ENCODE results near the gene CFTR. TPM values are rescaled to one million over a fixed set of nuclear protein-coding genes. Genes with fewer than 3 reads are reported as not detected.
"Not testable (repeated sequence)": the region's sequence is repeated elsewhere in the genome, so short reads cannot be mapped to it uniquely, and the experiment has no call there.

Gene CFTR
- polyA plus RNA-seq, 4 donors: 23.5 to 51.0 (median 26.5) TPM

DNA sequence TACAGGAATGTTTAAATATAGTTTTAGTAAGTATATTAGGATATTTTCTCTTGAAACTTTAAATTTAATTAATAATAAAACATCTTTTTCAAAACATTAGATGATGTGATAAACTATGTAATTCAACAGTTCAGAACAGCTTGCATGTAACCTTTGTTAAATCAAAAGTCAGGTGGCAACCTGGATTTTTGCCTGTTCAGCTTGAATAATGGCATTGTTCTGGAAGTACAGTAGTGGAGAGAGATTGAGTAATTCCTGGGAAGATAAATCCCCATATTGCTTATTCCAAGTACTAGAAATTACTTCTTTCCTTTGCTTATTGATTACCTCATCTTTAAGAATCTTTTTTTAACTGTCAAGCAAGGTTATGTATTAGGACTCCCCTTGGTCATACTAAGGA lies 20.1 kb upstream of the CFTR start:
- DNase-seq: no peak
- no peak overlapping the region for H3K4me3 ChIP-seq (ENCODE audit: low read depth in 1 of 3, low read length in 3 of 3)
- H3K4me1 ChIP-seq (ENCODE audit: control insufficient read depth in 3 of 3, insufficient read depth in 2 of 3, low read depth in 1 of 3, low read length in 2 of 3): no peaks in the 10 kb centered on the region
- H3K9me3 ChIP-seq (ENCODE audit: control insufficient read depth in 2 of 2, insufficient read depth in 1 of 2, low read depth in 1 of 2, low read length in 1 of 2): no peaks in the 10 kb centered on the region
- no peak overlapping the region for H3K27ac ChIP-seq (ENCODE audit: low read depth in 1 of 3, low read length in 2 of 3)
- FAIRE-seq: no peak
- H3K36me3 ChIP-seq (ENCODE audit: control insufficient read depth in 3 of 3, insufficient read depth in 2 of 3, low read depth in 1 of 3, low read length in 3 of 3): no peaks in the 10 kb centered on the region
- H3K27me3 ChIP-seq (ENCODE audit: control insufficient read depth in 3 of 3, insufficient read depth in 3 of 3, low read length in 3 of 3): no peaks in the 10 kb centered on the region

DNA sequence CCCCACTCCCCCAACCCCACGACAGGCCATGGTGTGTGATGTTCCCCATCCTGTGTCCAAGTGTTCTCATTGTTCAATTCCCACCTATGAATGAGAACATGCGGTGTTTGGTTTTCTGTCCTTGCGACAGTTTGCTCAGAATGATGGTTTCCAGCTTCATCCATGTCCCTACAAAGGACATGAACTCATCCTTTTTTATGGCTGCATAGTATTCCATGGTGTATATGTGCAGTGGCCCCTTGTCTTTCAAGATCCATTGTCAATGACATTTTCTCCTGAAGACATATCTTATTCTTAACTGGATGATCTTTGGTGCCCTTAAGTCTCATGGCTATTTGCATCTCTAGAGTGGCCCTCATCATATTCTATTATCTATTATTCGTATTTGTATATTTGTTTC lies 19.0 kb upstream of the CFTR start:
- not testable (repeated sequence) for H3K36me3 ChIP-seq (ENCODE audit: control insufficient read depth in 3 of 3, insufficient read depth in 2 of 3, low read depth in 1 of 3, low read length in 3 of 3); H3K4me3 ChIP-seq (ENCODE audit: low read depth in 1 of 3, low read length in 3 of 3); H3K9me3 ChIP-seq (ENCODE audit: control insufficient read depth in 2 of 2, insufficient read depth in 1 of 2, low read depth in 1 of 2, low read length in 1 of 2); DNase-seq; FAIRE-seq; H3K4me1 ChIP-seq (ENCODE audit: control insufficient read depth in 3 of 3, insufficient read depth in 2 of 3, low read depth in 1 of 3, low read length in 2 of 3); H3K27me3 ChIP-seq (ENCODE audit: control insufficient read depth in 3 of 3, insufficient read depth in 3 of 3, low read length in 3 of 3); H3K27ac ChIP-seq (ENCODE audit: low read depth in 1 of 3, low read length in 2 of 3)
- WGBS, 3 donors: 91 to 95% (median 94%) methylated on average over 2 to 3 of the region's 4 CpGs

DNA sequence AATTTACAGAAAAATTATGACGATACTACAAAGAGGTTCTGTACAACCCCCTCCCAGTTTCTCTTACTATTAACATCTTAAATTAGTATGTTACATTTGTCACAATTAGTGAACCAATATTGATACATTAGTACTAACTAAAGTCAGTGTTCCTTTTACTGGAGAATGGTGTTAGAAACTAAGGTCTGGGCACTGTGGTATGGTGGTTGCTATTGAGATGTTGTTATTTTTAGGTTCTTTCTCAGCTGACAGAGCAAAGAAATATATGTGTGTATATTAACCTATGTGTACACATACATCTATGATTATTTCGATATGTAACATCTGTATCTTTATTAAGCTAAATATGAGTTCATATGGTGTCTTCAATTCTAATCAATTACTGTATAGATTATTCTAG lies 11.7 kb upstream of the CFTR start:
- FAIRE-seq (no peak), DNase-seq (no peak)
- H3K27ac ChIP-seq (ENCODE audit: low read depth in 1 of 3, low read length in 2 of 3): no peak overlapping the region
- H3K4me3 ChIP-seq (ENCODE audit: low read depth in 1 of 3, low read length in 3 of 3): no peak overlapping the region
- no peaks in the 10 kb centered on the region for H3K36me3 ChIP-seq (ENCODE audit: control insufficient read depth in 3 of 3, insufficient read depth in 2 of 3, low read depth in 1 of 3, low read length in 3 of 3)
- H3K9me3 ChIP-seq (ENCODE audit: control insufficient read depth in 2 of 2, insufficient read depth in 1 of 2, low read depth in 1 of 2, low read length in 1 of 2): no peaks in the 10 kb centered on the region
- no peaks in the 10 kb centered on the region for H3K27me3 ChIP-seq (ENCODE audit: control insufficient read depth in 3 of 3, insufficient read depth in 3 of 3, low read length in 3 of 3)
- peaks cover 0 to 3% (median 2%) of the 10 kb centered on the region in 3 donors for H3K4me1 ChIP-seq (ENCODE audit: control insufficient read depth in 3 of 3, insufficient read depth in 2 of 3, low read depth in 1 of 3, low read length in 2 of 3)
- WGBS, 3 donors: 90 to 96% (median 95%) methylated on average over 2 of the region's 2 CpGs

DNA sequence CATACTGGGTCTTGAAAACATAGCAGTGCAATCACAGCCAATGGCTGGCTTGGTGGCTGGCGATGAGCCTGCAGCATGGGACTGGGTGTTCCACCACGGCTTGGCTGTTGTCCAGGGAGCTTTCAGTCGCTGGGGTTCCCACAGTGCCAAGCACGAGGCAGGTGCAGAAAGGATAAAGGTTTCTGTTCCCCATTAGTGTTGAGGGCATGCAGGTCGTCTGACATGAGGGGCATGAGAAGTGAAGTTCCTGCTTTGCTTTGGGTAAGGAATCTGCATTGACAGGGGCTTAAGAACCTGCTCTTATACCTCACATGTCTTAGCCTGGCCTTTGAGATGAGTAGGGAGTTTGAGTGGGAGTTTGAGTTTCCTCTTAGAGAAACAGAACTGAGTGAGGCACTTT lies 9.0 kb upstream of the CFTR start:
- FAIRE-seq (no peak), DNase-seq (peak in 1 of 2 donors; percentile 74)
- Histone ChIP-seq H3K27ac (ENCODE audit: low read depth in 1 of 3, low read length in 2 of 3) (no peak overlapping the region), H3K4me3 (ENCODE audit: low read depth in 1 of 3, low read length in 3 of 3) (no peak overlapping the region), H3K36me3 (ENCODE audit: control insufficient read depth in 3 of 3, insufficient read depth in 2 of 3, low read depth in 1 of 3, low read length in 3 of 3) (no peaks in the 10 kb centered on the region), H3K4me1 (ENCODE audit: control insufficient read depth in 3 of 3, insufficient read depth in 2 of 3, low read depth in 1 of 3, low read length in 2 of 3) (peaks cover 0 to 3% (median 2%) of the 10 kb centered on the region in 3 donors), H3K9me3 (ENCODE audit: control insufficient read depth in 2 of 2, insufficient read depth in 1 of 2, low read depth in 1 of 2, low read length in 1 of 2) (no peaks in the 10 kb centered on the region), H3K27me3 (ENCODE audit: control insufficient read depth in 3 of 3, insufficient read depth in 3 of 3, low read length in 3 of 3) (no peaks in the 10 kb centered on the region)
- 9 to 48% (median 23%) methylated on average over 5 of the region's 5 CpGs for WGBS, 3 donors

DNA sequence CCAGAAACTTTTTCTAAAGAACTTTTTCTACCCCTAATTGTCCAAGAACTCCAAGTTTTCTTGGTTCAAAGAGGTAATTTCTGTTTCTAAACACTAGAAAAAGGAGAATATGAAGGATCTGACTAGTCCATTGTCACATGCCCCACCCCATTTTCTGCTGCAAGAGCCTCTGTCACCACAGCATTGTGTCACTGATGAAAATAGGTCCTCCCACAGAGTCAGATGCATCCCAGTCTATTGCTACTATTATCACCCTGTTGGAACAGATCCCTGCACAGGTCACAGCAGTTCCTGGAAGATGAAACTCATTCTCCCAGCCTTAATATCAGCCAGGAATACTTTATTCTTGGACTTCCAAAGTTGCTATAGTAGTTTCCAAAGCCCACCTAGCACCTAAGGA lies 7.5 kb upstream of the CFTR start:
- DNase-seq: no peak

DNA sequence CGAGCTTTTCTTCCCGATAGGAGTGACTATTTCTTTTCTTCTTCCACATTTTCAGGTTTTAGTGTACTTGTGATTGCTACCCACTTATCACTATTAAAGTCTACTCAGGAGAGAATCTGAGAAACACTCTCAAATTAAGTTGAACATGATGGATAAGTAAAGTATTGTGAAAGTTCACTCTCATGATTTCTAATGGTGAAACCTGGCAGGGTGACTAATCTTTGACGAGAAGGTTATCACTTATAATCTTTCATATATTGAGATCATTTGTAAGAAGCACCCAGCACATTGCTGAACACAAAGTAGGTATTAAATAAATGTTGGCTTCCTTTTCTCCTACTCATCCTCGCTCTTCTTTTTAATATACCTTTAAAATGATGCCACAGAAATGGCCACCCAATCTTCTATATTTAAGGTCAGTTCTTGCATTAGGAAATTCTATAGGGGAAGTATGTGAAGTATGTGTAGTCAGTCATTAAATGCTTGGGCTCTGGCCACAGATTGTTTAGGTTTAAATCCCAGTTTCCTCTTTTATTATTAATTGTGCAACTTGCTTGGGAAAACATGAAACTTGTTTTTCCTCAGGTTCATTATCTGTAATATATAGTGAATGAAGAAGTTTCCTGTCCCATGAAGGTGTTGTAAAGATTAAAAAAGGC lies 3.1 kb upstream of the CFTR start:
- Histone ChIP-seq H3K9me3 (ENCODE audit: control insufficient read depth in 2 of 2, insufficient read depth in 1 of 2, low read depth in 1 of 2, low read length in 1 of 2) (no peaks in the 10 kb centered on the region), H3K27me3 (ENCODE audit: control insufficient read depth in 3 of 3, insufficient read depth in 3 of 3, low read length in 3 of 3) (peaks cover 0 to 3% (median 0%) of the 10 kb centered on the region in 3 donors), H3K27ac (ENCODE audit: low read depth in 1 of 3, low read length in 2 of 3) (no peak overlapping the region), H3K4me1 (ENCODE audit: control insufficient read depth in 3 of 3, insufficient read depth in 2 of 3, low read depth in 1 of 3, low read length in 2 of 3) (peaks cover 0 to 2% (median 0%) of the 10 kb centered on the region in 3 donors), H3K4me3 (ENCODE audit: low read depth in 1 of 3, low read length in 3 of 3) (no peak overlapping the region), H3K36me3 (ENCODE audit: control insufficient read depth in 3 of 3, insufficient read depth in 2 of 3, low read depth in 1 of 3, low read length in 3 of 3) (no peaks in the 10 kb centered on the region)
- no peak for FAIRE-seq
- DNase-seq: no peak
- WGBS, 3 donors: 62 to 73% (median 67%) methylated on average over 4 of the region's 4 CpGs

More for the DNA sequence above, 7.5 kb upstream of the CFTR start:
- H3K36me3 ChIP-seq (ENCODE audit: control insufficient read depth in 3 of 3, insufficient read depth in 2 of 3, low read depth in 1 of 3, low read length in 3 of 3): no peaks in the 10 kb centered on the region
- H3K27ac ChIP-seq (ENCODE audit: low read depth in 1 of 3, low read length in 2 of 3): no peak overlapping the region
- FAIRE-seq: no peak
- peaks cover 0 to 3% (median 2%) of the 10 kb centered on the region in 3 donors for H3K4me1 ChIP-seq (ENCODE audit: control insufficient read depth in 3 of 3, insufficient read depth in 2 of 3, low read depth in 1 of 3, low read length in 2 of 3)
- H3K9me3 ChIP-seq (ENCODE audit: control insufficient read depth in 2 of 2, insufficient read depth in 1 of 2, low read depth in 1 of 2, low read length in 1 of 2): no peaks in the 10 kb centered on the region
- H3K4me3 ChIP-seq (ENCODE audit: low read depth in 1 of 3, low read length in 3 of 3): no peak overlapping the region
- no peaks in the 10 kb centered on the region for H3K27me3 ChIP-seq (ENCODE audit: control insufficient read depth in 3 of 3, insufficient read depth in 3 of 3, low read length in 3 of 3)

DNA sequence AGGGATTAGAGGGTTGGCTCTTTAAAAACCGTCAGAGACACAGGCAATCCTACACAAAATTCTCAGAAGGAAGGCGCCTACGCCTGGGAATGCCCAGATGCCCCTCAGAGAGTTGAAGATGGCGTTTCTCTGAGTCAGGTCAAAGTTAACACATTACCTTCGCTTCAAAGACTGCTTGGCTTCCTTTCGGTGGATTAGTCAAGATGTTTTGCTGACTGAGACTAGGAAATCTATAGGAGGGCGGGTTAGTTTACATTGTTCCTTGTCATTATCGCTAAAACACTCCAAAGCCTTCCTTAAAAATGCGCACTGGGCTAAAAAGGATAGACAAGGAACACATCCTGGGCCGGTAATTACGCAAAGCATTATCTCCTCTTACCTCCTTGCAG lies 995 bp upstream of the CFTR start:
- Histone ChIP-seq H3K36me3 (ENCODE audit: control insufficient read depth in 3 of 3, insufficient read depth in 2 of 3, low read depth in 1 of 3, low read length in 3 of 3) (no peaks in the 10 kb centered on the region), H3K4me1 (ENCODE audit: control insufficient read depth in 3 of 3, insufficient read depth in 2 of 3, low read depth in 1 of 3, low read length in 2 of 3) (peaks cover 0 to 2% (median 0%) of the 10 kb centered on the region in 3 donors), H3K27ac (ENCODE audit: low read depth in 1 of 3, low read length in 2 of 3) (peak overlapping the region; percentile 92 to 95 (median 94)), H3K9me3 (ENCODE audit: control insufficient read depth in 2 of 2, insufficient read depth in 1 of 2, low read depth in 1 of 2, low read length in 1 of 2) (no peaks in the 10 kb centered on the region), H3K4me3 (ENCODE audit: low read depth in 1 of 3, low read length in 3 of 3) (peak overlapping the region in 2 of 3 donors; percentile 73 to 82), H3K27me3 (ENCODE audit: control insufficient read depth in 3 of 3, insufficient read depth in 3 of 3, low read length in 3 of 3) (peaks cover 0 to 3% (median 0%) of the 10 kb centered on the region in 3 donors)
- 8 to 28% (median 15%) methylated on average over 11 of the region's 11 CpGs for WGBS, 3 donors
- DNase-seq: peak; percentile 77
- no peak for FAIRE-seq

DNA sequence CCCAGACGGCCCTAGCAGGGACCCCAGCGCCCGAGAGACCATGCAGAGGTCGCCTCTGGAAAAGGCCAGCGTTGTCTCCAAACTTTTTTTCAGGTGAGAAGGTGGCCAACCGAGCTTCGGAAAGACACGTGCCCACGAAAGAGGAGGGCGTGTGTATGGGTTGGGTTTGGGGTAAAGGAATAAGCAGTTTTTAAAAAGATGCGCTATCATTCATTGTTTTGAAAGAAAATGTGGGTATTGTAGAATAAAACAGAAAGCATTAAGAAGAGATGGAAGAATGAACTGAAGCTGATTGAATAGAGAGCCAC lies 184 bp downstream of the CFTR start:
- 3 to 5% (median 5%) methylated on average over 11 of the region's 11 CpGs for WGBS, 3 donors
- peaks cover 0 to 3% (median 0%) of the 10 kb centered on the region in 3 donors for H3K27me3 ChIP-seq (ENCODE audit: control insufficient read depth in 3 of 3, insufficient read depth in 3 of 3, low read length in 3 of 3)
- FAIRE-seq (no peak), DNase-seq (peak in 1 of 2 donors; percentile 70)
- peak overlapping the region; percentile 37 to 82 (median 73) for H3K4me3 ChIP-seq (ENCODE audit: low read depth in 1 of 3, low read length in 3 of 3)
- no peaks in the 10 kb centered on the region for H3K36me3 ChIP-seq (ENCODE audit: control insufficient read depth in 3 of 3, insufficient read depth in 2 of 3, low read depth in 1 of 3, low read length in 3 of 3)
- no peaks in the 10 kb centered on the region for H3K9me3 ChIP-seq (ENCODE audit: control insufficient read depth in 2 of 2, insufficient read depth in 1 of 2, low read depth in 1 of 2, low read length in 1 of 2)
- H3K4me1 ChIP-seq (ENCODE audit: control insufficient read depth in 3 of 3, insufficient read depth in 2 of 3, low read depth in 1 of 3, low read length in 2 of 3): peaks cover 0 to 2% (median 0%) of the 10 kb centered on the region in 3 donors
- H3K27ac ChIP-seq (ENCODE audit: low read depth in 1 of 3, low read length in 2 of 3): peak overlapping the region; percentile 92 to 95 (median 94)

DNA sequence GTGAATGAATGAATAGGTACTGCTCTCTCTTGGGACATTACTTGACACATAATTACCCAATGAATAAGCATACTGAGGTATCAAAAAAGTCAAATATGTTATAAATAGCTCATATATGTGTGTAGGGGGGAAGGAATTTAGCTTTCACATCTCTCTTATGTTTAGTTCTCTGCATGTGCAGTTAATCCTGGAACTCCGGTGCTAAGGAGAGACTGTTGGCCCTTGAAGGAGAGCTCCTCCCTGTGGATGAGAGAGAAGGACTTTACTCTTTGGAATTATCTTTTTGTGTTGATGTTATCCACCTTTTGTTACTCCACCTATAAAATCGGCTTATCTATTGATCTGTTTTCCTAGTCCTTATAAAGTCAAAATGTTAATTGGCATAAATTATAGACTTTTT lies 1.2 kb downstream of the CFTR start:
- Histone ChIP-seq H3K27ac (ENCODE audit: low read depth in 1 of 3, low read length in 2 of 3) (peak overlapping the region in 1 of 3 donors; percentile 95), H3K4me1 (ENCODE audit: control insufficient read depth in 3 of 3, insufficient read depth in 2 of 3, low read depth in 1 of 3, low read length in 2 of 3) (peaks cover 0 to 2% (median 0%) of the 10 kb centered on the region in 3 donors), H3K4me3 (ENCODE audit: low read depth in 1 of 3, low read length in 3 of 3) (peak overlapping the region in 2 of 3 donors; percentile 38 to 73), H3K9me3 (ENCODE audit: control insufficient read depth in 2 of 2, insufficient read depth in 1 of 2, low read depth in 1 of 2, low read length in 1 of 2) (no peaks in the 10 kb centered on the region), H3K27me3 (ENCODE audit: control insufficient read depth in 3 of 3, insufficient read depth in 3 of 3, low read length in 3 of 3) (peaks cover 0 to 3% (median 0%) of the 10 kb centered on the region in 3 donors), H3K36me3 (ENCODE audit: control insufficient read depth in 3 of 3, insufficient read depth in 2 of 3, low read depth in 1 of 3, low read length in 3 of 3) (no peaks in the 10 kb centered on the region)
- DNase-seq (peak; percentile 63 to 76), FAIRE-seq (no peak)
- whole genome bisulfite sequencing, 3 donors: 13 to 43% (median 38%) methylated on average over 2 of the region's 2 CpGs

All from small intestine (tissue), 7 donors.